Measurements from ENCODE around the gene SLMAP.

Gene SLMAP

DNA sequence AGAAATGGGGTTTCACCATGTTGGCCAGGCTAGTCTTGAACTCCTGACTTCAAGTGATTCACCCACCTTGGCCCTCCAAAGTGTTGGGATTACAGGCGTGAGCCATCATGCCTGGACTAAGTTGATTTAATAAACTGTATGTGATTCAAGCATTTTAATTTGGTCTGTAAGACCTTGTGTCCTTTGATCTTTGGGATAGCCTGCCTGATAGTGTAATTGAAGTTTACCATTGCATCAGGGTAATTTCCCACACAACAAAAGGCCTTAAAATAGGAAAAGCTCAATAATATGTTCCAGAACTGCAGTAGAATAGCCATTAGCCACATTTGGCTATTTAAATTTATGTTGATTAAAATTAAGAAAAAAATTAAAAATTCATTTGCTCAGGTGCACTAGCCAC, 38.0 kb upstream of the SLMAP start:
- H3K27ac ChIP-seq (replicated peaks), result no peak overlapping the region
- TF ChIP-seq POLR2AphosphoS5 (IDR thresholded peaks at IDR 0.05; ENCODE audit: low read depth), result no peak
- no peak for TF ChIP-seq SPI1 (IDR thresholded peaks at IDR 0.05; ENCODE audit: borderline replicate concordance, low read depth)
- no peak for TF ChIP-seq CTCF (IDR thresholded peaks at IDR 0.05; ENCODE audit: insufficient read depth, low read length)
- TF ChIP-seq, protein P1, sequence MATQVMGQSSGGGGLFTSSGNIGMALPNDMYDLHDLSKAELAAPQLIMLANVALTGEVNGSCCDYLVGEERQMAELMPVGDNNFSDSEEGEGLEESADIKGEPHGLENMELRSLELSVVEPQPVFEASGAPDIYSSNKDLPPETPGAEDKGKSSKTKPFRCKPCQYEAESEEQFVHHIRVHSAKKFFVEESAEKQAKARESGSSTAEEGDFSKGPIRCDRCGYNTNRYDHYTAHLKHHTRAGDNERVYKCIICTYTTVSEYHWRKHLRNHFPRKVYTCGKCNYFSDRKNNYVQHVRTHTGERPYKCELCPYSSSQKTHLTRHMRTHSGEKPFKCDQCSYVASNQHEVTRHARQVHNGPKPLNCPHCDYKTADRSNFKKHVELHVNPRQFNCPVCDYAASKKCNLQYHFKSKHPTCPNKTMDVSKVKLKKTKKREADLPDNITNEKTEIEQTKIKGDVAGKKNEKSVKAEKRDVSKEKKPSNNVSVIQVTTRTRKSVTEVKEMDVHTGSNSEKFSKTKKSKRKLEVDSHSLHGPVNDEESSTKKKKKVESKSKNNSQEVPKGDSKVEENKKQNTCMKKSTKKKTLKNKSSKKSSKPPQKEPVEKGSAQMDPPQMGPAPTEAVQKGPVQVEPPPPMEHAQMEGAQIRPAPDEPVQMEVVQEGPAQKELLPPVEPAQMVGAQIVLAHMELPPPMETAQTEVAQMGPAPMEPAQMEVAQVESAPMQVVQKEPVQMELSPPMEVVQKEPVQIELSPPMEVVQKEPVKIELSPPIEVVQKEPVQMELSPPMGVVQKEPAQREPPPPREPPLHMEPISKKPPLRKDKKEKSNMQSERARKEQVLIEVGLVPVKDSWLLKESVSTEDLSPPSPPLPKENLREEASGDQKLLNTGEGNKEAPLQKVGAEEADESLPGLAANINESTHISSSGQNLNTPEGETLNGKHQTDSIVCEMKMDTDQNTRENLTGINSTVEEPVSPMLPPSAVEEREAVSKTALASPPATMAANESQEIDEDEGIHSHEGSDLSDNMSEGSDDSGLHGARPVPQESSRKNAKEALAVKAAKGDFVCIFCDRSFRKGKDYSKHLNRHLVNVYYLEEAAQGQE (IDR thresholded peaks at IDR 0.05; ENCODE audit: insufficient replicate concordance, low read depth), result no peak
- TF ChIP-seq GABPA (IDR thresholded peaks at IDR 0.05; ENCODE audit: low read depth), result no peak
- H3K27me3 ChIP-seq (ENCODE audit: insufficient read depth, poor library complexity, severe bottlenecking), result no peaks in the 10 kb centered on the region
- no peak for DNase-seq (ENCODE audit: low read depth in 1 of 2, low spot score in 1 of 2)
- no peak overlapping the region for H3K4me3 ChIP-seq (replicated peaks; ENCODE audit: insufficient read depth, low read length)

DNA sequence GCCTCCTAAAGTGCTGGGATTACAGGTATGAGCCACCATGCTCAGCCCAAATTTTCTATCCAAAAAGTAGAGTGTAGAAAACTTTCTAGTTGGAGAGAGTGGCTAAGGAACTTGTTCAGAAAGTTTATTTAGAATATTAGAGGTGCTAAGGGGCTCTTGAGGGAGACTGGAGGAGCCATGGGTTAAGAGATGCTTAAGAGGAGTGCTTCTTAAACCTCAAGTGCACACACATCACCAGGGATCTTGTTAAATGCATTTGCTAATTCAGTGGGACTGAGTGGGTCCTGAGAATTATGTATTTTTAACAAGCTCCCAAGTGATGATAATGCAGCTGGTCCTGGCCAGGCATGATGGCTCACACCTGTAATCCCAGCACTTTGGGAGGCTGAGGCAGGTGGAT, 29.7 kb upstream of the SLMAP start:
- H3K4me3 ChIP-seq (replicated peaks; ENCODE audit: insufficient read depth, low read length), result no peak overlapping the region
- no peaks in the 10 kb centered on the region for H3K27me3 ChIP-seq (ENCODE audit: insufficient read depth, poor library complexity, severe bottlenecking)
- DNase-seq (ENCODE audit: low read depth in 1 of 2, low spot score in 1 of 2), result no peak
- TF ChIP-seq GABPA (IDR thresholded peaks at IDR 0.05; ENCODE audit: low read depth), result no peak
- no peak for TF ChIP-seq POLR2AphosphoS5 (IDR thresholded peaks at IDR 0.05; ENCODE audit: low read depth)
- no peak for TF ChIP-seq CTCF (IDR thresholded peaks at IDR 0.05; ENCODE audit: insufficient read depth, low read length)
- TF ChIP-seq SPI1 (IDR thresholded peaks at IDR 0.05; ENCODE audit: borderline replicate concordance, low read depth), result no peak
- TF ChIP-seq, protein P1 (IDR thresholded peaks at IDR 0.05; ENCODE audit: insufficient replicate concordance, low read depth), result no peak
- no peak overlapping the region for H3K27ac ChIP-seq (replicated peaks)

DNA sequence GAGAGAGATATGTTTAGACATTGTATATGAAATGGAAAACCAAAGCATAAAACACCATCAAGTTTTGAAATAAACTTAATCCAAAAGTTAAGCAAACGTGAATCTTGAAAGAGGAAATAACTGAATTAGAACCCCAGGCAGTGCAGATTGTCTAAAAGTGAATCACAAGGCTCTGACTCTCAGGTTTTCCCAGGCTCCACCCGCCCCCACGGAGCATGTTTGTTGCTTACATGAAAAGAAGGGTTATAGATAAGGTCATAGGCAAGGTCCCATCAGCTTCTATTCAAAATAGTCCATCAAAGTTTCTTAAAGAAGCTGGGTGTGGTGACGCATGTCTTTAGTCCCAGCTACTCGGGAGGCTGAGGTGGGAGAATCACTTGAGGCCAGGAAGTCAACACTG, 29.0 kb upstream of the SLMAP start:
- TF ChIP-seq CTCF (IDR thresholded peaks at IDR 0.05; ENCODE audit: insufficient read depth, low read length), result no peak
- no peak for TF ChIP-seq GABPA (IDR thresholded peaks at IDR 0.05; ENCODE audit: low read depth)
- TF ChIP-seq, protein P1 (IDR thresholded peaks at IDR 0.05; ENCODE audit: insufficient replicate concordance, low read depth), result no peak
- no peak for TF ChIP-seq SPI1 (IDR thresholded peaks at IDR 0.05; ENCODE audit: borderline replicate concordance, low read depth)
- no peak for TF ChIP-seq POLR2AphosphoS5 (IDR thresholded peaks at IDR 0.05; ENCODE audit: low read depth)
- no peak overlapping the region for H3K27ac ChIP-seq (replicated peaks)
- H3K4me3 ChIP-seq (replicated peaks; ENCODE audit: insufficient read depth, low read length), result no peak overlapping the region
- no peaks in the 10 kb centered on the region for H3K27me3 ChIP-seq (ENCODE audit: insufficient read depth, poor library complexity, severe bottlenecking)
- DNase-seq (ENCODE audit: low read depth in 1 of 2, low spot score in 1 of 2), result no peak

All from HL-60 (cell line).